Subcutaneous adipose tissue (tissue), 4 donors: ENCODE data around the gene WDR72. TPM values are rescaled to one million over a fixed set of nuclear protein-coding genes. Genes with fewer than 3 reads are reported as not detected.

Source experiments
- CTCF ChIP-seq: fragments of 450-650 bp; IDR thresholded peaks from one replicate; pipeline ENCODE4 v1.5.1; 2016; ENCODE audit warnings: low read depth, mild to moderate bottlenecking, control low read depth, antibody characterized with exemption, moderate library complexity
- total RNA-seq, 4 donors: library from RNA; depleted of rRNA; stranded (reverse); fragments of >200 nt; gene quantifications; one replicate each; pipeline ENCODE4 v1.1.0, GENCODE V29; 2016

The WDR72 gene
- total RNA-seq, 4 donors from 2014 or later, result not detected

- no peak for TF ChIP-seq CTCF
Observed at GRCh38 chr15:53549697-53550305, 209.7 kb downstream of the WDR72 start.

DNA sequence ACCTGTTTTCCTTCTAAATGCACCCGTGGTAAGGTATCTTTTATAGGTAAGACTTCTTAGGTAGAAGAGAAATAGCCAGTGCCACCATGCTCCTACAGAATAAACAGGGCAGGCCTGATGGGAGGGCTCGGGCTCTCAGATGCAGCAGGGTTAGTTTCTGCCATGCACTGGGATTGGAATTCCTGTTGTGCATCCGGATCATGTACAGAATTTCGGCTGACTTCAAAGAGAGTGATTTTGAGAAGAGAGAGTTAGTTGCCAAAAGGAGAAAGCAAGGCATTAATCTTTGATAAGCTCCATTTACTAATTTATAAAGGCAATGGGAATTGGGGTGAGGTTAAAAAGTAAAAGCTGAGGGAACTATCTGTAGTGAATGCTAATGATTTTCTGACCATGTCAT is 211.2 kb downstream of the WDR72 start:
- no peak for TF ChIP-seq CTCF

- TF ChIP-seq CTCF, result no peak
Observed at GRCh38 chr15:53539878-53540277, 219.6 kb downstream of the WDR72 start.

- TF ChIP-seq CTCF, result no peak
Observed at GRCh38 chr15:53536479-53537120, 222.9 kb downstream of the WDR72 start.

DNA sequence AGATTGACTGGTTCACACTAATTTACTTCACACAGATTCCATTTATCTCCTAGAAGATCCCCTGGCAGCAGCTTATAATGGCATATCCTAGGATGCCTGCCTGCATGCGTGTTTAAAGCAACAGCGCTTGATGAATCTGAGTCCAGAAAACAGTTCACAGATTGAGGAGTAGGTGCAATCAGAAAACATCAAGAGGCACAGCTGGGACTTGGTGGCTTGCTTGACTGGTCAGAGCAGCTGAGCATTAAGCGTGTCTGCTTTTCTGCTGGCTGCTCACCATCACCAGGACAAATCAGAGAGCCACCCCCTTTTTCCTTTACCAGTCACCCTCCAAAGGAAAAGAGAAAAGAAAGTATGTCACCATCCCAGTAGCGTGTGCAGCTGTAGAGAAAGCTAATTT is 223.6 kb downstream of the WDR72 start:
- no peak for TF ChIP-seq CTCF

DNA sequence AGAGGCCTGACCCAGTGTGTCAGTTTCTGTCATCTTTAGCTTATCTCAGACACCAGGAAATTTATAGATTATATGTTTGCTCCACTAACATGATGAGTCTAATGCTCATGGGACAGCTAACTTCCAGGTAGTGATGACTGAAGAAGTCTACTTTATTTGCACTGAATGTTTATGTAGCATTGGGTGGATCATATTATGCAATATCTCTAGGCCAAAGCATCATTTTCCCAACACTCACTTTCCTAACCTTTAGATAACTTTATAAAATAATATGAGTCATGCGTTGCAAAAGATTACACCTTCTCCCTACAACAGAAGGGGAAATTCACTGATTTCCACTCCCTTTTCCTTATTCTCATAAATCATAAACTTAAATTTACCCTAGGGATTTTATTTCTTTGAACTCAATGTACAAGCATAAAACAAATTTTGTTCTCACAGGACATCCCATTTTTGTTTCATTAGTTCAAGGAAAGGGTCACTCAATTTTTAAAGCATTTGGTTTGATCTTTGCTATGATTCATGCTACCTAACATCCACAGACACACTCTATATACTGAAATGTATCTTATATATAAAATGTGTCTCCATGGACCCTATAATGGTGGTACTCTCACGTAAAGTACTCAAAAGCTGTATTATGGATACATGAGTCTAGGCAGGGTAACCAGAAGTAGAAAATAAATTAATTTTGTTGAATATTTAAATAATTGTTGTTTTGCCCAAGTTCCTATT is 225.2 kb downstream of the WDR72 start:
- TF ChIP-seq CTCF, result no peak

GRCh38 chr15:53530761-53531160 is 228.7 kb downstream of the WDR72 start:
- no peak for TF ChIP-seq CTCF
